ENCODE measurements around the gene EML5.

Gene EML5

DNA sequence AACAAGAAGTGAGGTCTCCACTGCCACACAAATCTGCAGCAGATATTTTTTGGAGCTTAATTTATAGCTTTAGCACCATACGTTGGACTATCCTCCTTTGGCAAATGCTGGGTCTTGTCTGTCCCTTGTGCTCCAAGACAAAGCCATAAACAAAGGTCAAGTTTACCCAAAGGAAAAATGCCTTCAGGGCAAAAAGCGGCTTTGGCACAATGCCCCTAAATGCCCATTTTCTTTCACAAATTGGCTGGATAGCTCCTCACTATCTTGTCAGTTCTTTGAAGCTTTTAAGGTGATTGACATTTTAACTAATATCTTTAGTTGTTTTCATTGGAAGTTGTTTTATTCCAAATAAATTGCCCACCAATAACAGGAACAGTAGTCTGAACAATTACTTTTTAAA lies 59.6 kb downstream of the EML5 start:
- DNase-seq (ENCODE audit: extremely low read depth in 1 of 2, low read depth in 1 of 2) = no peak

DNA sequence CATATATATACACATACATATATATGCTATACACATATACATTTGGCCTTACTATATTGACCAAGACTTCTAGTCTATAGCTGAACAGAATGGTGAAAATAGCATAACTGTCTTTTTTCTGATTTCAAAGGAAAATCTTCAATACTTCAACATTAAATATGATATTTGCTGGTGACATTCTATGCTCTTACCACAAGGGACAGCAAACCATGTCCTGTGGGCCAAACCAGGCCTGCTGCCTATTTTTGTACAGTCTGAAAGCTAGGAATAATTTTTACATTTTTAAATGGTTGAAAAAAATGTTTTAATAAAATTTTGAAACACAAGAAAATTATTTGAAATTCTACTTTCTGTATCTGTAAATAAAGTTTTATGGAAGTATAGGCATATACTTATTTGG lies 63.6 kb downstream of the EML5 start:
- no peak for DNase-seq (ENCODE audit: extremely low read depth in 1 of 2, low read depth in 1 of 2)

DNA sequence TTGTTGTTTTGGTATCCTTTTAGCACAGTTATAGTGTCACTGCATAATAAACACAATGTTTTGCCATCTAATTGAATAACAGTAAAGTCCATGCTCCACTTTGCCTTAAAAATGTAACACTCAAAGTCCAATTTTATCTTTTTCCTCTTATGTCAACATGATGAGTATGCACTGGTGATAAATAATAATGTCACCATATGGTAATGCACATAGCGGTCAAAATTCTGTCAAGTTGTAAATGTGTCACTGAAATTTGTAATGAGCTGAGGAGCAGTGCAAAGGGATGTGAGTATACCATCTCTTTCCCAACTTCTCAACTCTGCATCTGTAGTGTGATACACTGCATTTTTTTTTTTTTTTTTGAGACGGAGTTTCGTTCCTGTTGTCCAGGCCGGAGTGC lies 65.7 kb downstream of the EML5 start:
- DNase-seq (ENCODE audit: extremely low read depth in 1 of 2, low read depth in 1 of 2) = no peak

DNA sequence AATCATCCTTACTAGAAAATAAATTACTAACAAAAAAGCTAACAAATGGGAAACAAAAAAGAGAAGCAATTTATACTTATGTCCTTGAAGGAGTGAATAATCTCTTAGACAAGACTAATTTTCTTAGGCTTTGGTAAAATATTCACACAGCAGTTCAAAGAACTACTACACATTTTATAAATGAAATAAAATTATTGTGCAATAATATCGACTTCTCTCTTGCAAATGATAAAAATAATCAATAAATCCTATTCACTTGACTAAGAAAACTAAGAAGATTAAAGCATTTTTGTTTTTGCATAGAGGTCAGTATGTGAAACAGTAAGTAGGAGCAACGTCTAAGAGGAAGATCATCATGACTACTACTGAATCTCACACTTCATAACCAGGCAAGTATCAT lies 82.0 kb downstream of the EML5 start:
- no peak for DNase-seq (ENCODE audit: extremely low read depth in 1 of 2, low read depth in 1 of 2)

DNA sequence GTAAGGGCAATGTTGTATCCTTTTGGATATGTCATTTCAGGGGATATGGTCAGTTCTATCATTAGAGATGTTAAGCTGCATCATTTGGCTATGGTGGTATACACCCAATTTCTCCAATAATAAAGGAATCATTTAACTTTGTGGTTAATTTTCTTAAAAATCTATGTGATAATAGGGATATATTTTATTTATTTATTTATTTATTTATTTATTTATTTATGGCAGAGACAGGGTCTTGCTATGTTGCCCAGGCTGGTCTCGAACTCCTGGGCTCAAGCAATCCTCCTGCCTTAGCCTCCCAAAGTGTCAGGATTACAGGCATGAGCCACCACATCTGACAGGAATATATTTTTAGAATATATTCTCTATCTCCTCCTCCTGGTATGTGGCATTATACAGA lies 85.7 kb downstream of the EML5 start:
- no peak for DNase-seq (ENCODE audit: extremely low read depth in 1 of 2, low read depth in 1 of 2)

DNA sequence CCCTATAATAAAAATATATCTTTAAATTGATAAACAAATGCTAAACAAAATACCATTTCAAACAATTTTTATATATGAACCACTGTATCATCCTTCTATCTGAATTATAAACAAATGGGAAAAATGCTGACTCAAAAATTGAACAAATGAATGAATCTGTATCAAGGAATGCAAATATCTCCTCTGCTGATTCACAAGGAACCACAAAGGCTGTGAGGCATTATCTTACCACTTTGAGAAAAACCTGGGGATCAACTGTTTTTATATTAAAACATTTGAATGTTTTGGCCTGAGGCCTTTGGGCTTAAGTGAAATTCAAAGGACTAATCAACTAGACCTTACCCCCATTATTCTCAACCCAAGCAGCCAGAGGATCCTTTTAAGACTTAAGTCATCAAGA lies 86.3 kb downstream of the EML5 start:
- no peak for DNase-seq (ENCODE audit: extremely low read depth in 1 of 2, low read depth in 1 of 2)

DNA sequence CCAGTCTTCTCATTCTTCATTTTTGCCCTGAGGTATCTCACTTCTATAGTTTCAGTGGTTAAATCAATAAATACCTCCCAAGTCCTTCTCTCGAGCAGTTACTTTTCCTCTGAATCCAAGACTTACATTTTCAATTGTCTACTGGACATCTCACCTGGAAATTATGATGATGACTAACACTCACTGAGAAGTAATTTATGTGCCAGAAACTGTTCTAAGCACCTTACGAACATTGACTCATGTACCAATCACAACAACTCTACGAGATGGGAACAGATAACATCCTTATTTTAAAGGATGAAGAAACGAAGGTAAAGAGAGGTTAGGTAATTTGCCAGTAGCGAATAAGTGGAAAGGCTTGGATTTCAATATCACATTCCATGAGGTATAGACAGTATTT lies 94.1 kb downstream of the EML5 start:
- no peak for DNase-seq (ENCODE audit: extremely low read depth in 1 of 2, low read depth in 1 of 2)

DNA sequence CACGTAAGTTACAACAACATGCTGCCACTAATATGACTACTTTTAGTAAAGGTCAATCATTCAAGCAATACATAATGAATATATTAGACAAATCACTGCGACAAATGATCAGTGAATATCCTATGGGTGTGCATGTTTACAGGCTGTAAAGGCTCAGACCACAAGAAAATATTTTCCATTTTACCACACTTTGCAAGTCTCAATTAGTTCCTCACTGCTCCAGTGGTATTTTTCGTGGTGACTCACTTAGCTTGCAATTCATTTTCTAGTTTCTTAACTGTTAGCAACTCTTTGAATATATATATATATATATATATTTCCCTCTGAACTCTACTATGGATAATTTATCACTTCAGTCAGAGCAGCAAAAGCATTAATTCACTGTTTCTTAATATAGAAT lies 96.9 kb downstream of the EML5 start:
- DNase-seq (ENCODE audit: extremely low read depth in 1 of 2, low read depth in 1 of 2) = no peak

DNA sequence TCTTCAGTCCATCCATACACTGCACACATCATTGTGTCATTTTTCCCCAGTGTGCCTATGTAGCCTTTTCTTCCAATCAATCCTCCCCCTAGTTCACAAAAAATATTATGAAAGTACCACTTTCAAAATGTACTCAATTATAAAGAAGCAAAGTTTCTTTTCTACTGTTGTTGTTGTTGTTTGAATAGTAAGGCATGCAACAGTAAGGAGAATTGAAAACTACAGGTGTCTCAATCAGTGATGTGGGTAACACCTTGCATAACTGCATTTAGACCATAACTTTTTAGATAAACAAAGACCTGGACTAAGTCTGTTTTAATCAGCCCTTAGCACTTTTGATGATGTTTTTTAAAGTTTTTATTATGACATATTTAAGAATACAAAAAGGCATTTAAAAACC lies 104.4 kb downstream of the EML5 start:
- no peak for DNase-seq (ENCODE audit: extremely low read depth in 1 of 2, low read depth in 1 of 2)

DNA sequence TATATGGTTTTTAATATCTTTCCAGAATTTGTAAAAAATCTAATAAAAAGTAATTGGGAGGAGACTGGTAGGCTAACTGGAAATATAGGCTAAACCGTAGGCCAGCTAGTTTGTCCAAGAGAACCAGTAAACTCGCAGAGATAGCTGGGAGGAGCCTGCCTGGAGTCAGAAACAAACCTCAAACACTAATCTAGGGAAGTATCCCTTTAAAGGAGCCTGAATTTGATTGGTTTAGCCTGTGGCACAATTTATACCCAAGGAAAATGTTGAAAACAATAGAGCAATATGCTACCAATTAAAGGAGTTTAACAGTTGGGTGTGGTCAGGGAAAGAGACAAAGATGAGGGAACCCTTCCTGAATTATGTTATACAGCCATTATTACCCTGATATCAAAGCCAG lies 109.6 kb downstream of the EML5 start:
- no peak for DNase-seq (ENCODE audit: extremely low read depth in 1 of 2, low read depth in 1 of 2)

DNA sequence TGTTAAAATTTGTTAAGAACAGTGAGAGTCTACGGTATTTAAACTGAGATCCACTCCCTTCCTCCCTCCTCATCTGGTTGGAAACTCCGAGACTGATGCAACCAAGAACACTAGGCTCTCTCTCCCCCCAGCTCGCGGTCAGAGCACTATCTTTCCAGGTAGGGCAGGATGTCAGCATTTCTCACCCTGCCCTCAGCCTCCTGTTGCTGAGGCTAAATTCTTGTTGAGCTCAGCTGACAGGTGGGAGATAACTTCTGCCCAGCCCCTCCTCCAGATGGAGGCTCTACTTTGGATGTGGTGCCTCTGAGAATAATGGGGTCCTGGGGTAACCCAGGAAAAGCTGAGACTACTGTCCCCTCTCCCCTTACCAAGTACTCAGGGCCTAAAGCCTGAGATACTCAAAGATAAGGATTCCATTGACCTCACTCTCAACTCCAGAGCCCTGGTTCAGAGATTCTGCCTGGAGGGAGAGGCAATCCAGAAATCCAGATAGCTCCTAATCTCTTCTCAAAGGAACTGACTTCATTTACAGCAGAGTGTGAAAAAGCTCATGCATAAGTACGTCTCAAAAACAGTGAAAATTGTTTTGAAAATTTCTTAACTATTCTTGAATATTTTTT lies 110.1 kb downstream of the EML5 start:
- DNase-seq (ENCODE audit: extremely low read depth in 1 of 2, low read depth in 1 of 2) = no peak

DNA sequence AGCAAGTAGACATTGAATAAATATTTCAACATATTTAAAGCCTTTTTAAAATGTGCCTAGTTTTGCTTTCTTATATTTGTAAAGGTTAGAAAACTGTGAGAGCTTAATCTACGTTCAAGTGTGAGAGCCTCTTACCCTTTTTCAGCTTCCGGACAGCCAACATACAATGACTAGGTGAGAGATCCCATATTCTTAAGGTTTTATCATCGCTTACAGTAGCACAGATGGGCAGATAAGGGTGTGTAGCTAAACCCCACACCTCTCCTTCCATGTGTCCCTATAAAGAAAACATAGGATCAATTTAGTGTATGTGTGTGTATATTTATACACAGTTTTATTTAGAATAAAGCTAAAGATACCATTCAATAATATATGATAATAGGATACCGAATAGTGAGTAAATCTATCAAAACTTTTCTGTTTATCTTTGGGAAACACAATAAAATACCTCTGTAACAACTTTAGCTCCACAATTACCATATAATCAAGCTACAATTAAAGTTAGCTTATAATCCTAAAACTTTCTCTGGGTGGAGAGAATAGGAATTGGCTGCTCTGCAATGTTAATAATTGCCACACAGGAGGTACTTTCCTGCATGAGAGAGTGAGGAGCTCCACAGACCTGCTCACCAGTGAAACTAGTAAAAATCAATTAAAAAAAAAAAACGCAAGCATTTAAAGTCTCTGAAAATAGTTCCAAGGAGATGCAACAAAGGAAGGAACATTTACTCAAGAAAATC lies 110.8 kb downstream of the EML5 start:
- no peak for DNase-seq (ENCODE audit: extremely low read depth in 1 of 2, low read depth in 1 of 2)

DNA sequence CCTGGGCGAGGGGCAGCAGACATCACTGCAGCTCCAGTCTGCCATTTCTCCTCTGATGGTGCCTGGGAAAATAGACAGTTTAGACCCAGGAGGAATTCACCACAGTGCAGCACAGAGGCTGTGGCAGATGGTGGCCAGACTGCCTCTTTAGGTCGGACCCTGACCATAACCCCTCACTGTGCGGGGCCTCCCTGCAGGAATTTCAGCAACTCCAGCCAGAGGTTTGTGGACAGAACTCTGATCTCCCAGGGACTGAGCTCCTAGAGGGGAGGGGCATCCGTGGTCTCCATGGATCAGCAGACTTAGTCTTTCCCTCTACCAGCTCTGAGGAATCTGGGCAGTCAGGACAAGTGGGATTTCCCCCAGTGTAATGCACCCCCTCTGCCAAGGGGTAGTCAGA lies 123.4 kb downstream of the EML5 start:
- no peak for DNase-seq (ENCODE audit: extremely low read depth in 1 of 2, low read depth in 1 of 2)

DNA sequence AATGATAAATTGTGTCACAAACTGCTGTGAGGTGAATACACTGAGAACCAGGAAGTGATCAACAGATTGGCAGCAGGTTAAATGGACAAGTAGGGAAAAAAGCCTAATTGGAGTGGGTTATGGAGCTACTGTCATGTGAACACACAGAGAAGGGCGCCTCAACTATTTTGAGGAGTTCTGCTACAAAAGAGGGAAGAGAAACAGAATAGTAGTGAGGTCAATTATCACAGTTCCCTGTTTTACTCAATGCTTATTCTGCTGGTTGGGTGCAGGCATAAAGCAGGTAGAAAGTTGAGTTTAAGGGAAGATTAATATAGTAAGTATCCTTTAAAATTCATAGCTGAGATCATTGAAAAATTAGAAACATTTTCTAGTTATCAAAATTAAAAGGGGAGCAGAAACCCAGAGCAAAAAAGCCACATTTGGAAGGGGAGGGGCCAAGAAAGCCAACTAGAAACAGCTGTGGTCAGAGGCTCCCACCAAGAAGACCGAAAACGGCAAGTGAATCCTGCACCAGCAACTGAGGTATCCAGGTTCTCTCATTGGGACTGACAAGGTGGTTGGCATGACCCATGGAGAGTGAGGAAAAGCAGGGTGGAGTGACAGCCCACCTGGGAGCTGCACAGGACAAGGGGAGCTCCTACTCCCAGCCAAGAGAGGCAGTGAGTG lies 124.2 kb downstream of the EML5 start:
- DNase-seq (ENCODE audit: extremely low read depth in 1 of 2, low read depth in 1 of 2) = no peak

DNA sequence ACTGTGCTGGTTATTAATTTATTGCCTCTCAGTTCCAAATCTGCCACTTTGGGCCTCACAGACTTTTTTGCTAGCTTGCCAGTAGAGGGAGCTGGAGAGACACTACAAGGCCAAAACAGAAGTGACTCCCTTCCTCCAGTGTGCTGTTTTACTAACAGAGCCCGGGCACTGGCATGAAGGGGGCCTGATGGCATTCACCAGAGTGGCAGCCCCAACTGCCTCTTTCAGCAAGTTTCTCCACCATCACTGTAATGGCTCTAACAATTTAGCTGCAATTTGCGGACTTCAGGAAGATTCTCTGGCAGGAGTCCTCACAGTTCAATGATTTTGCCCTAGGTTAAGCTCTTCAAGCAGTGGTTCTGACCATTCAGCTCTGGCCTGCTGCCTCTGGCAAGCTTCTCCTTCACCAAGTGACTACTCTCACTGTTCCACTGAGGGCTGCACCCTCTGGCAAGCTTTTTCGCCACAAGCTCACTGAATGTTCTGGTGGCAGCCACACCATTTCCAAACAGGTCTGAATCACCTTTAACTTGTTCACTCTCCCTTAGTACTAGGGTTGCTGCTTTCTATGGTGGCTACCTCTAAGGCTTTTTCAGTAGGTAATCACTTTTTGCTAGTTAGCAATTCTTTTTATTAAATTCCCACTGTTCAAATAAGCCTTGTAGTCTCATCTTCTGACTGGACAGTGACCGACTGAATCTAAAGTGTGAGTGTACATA lies 125.0 kb downstream of the EML5 start:
- no peak for DNase-seq (ENCODE audit: extremely low read depth in 1 of 2, low read depth in 1 of 2)

DNA sequence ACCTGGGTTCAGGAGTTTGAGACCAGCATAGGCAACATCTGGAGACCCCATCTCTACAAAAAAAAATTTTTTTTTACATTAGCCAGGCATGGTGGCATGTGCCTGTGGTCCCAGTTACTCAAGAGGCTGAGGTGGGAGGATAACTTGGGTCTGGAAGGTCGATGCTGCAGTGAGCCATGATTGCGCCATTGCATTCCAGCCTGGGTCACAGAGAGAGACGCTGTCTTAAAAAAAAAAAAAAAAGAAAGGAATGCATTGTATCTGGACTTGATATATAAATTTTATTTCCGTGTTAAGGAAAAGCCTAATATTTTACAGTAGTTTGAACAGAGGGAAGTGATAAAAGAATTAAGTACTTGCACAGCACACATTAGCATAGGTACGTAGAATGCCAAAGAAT lies 132.7 kb downstream of the EML5 start:
- DNase-seq (ENCODE audit: extremely low read depth in 1 of 2, low read depth in 1 of 2) = no peak

DNA sequence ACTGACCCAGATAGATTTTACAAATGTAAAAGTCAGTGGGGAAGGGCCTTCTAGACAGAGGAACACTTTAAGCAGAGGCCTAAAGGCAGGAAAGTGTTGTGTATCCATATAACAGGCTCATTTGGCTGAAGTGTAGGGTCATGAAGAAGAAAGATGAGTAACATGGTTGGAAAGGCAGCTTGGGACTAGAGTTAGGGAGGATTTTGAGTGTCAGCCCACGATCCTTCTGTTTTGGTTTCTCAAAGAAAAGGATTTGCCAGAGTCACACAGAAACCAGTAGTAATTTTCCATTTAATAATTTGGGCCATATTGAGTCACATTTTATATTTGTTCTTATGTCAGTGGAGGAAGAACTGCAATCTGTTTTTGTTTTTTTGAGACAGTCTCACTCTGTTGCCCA lies 153.5 kb downstream of the EML5 start:
- DNase-seq (ENCODE audit: extremely low read depth in 1 of 2, low read depth in 1 of 2) = no peak

DNA sequence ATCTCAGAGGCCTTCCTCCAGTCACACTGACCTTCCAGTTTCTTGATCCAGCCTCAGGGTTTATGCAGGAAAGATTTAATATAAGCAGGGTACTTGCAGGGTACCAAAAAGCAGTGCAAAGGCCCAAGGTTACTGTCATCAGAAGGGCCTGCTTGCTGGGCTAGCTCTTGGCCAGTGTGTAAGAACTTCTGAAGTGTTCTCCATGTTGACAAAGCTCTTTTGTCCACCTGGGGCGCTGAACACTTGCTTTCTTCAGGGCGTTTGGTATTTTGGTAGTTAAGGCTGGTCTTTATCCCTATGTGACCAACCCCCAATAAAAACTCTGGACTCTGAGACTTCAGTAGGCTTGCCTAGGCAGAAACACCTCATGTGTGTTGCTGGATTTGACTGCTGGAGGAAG lies 160.2 kb downstream of the EML5 start:
- DNase-seq (ENCODE audit: extremely low read depth in 1 of 2, low read depth in 1 of 2) = no peak

DNA sequence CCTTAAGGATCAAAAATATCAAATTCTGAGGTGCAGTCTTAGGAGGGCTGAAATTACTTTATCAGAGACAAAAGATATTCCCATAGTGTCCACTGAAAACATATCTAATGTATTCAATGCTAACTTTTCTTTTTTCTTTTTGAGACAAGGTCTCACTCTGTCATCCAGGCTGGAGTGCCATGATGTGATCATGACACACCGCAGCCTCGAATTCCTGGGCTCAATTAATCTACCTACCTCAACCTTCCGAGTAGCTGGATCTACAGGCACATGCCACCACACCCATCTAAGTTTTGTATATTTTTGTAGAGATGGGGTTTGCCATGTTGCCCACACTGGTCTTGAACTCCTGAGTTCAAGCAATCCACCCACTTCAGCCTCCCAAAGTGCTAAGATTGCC lies 161.7 kb downstream of the EML5 start:
- no peak for DNase-seq (ENCODE audit: extremely low read depth in 1 of 2, low read depth in 1 of 2)

DNA sequence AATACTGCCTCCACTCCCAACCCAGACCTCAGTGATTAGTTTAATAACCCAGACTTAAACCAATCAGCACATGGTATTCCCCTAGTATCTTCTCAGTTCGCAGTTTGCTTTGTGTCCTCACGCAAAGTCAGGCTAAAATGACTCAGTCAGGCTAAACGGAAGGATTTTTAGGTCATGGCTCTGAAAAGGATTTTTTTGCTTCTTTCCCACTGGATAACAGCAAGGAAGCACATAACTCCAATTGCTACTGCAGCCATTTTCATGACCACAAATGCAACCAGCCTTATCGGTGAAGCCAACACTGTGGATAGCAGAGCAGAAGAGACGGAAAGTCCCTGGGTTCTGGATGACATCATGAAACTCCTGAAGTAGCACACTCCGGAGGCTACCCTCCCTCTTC lies 162.2 kb downstream of the EML5 start:
- DNase-seq (ENCODE audit: extremely low read depth in 1 of 2, low read depth in 1 of 2) = no peak

DNA sequence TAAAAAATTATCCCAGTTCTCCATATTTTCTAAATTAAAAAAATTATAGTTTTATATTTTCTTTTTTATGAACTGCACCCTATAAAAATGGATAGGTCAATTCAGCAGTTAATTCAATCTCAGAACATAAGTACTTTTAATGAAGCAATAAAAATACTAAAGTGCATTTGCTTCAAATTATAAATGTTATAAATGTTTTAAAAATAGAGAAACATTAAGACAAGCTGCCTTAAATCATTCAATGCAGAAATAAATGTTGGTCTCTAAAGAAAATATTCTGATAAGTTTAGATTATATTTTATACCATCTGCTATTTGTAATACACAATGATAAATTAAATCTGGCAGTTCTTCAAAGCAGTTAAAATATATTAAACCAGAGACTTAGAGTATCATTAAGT lies 164.3 kb downstream of the EML5 start:
- DNase-seq (ENCODE audit: extremely low read depth in 1 of 2, low read depth in 1 of 2) = no peak

DNA sequence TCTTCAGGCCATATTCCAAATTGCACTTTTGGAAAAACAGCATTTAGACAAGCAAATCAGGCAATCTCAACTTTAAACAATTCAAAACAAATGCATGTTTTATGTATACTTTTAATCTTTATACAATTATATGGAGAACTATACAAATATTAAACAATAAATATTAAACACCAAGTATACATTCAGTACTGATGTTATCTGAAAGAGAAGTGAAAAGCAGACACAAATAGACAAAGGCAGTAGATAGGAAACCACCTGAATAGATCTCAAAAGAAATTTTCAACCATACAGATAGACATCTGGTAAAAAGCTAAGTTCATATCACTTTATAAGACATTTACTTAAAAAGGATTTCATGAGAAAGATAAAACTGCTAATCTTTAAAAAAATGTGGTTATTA lies 164.7 kb downstream of the EML5 start:
- no peak for DNase-seq (ENCODE audit: extremely low read depth in 1 of 2, low read depth in 1 of 2)
